ENCODE measurements around the gene INSYN2A.

GRCh38 chr10:127196282-127197153, at the start of gene INSYN2A:
- TF ChIP-seq CTCF (IDR thresholded peaks at IDR 0.05; ENCODE audit: insufficient read depth, low read length) (no peak), REST (IDR thresholded peaks at IDR 0.05; ENCODE audit: insufficient replicate concordance, low read depth) (no peak), GABPA (IDR thresholded peaks at IDR 0.05; ENCODE audit: low read depth) (no peak), POLR2AphosphoS5 (IDR thresholded peaks at IDR 0.05; ENCODE audit: low read depth) (no peak)
